ENCODE results near the gene BHMT. TPM values are rescaled to one million over a fixed set of nuclear protein-coding genes. Genes with fewer than 3 reads are reported as not detected.
"Not testable (repeated sequence)": the region's sequence is repeated elsewhere in the genome, so short reads cannot be mapped to it uniquely, and the experiment has no call there.

BHMT gene
- total RNA-seq, 1 experiment from 2014 or later = not detected

DNA sequence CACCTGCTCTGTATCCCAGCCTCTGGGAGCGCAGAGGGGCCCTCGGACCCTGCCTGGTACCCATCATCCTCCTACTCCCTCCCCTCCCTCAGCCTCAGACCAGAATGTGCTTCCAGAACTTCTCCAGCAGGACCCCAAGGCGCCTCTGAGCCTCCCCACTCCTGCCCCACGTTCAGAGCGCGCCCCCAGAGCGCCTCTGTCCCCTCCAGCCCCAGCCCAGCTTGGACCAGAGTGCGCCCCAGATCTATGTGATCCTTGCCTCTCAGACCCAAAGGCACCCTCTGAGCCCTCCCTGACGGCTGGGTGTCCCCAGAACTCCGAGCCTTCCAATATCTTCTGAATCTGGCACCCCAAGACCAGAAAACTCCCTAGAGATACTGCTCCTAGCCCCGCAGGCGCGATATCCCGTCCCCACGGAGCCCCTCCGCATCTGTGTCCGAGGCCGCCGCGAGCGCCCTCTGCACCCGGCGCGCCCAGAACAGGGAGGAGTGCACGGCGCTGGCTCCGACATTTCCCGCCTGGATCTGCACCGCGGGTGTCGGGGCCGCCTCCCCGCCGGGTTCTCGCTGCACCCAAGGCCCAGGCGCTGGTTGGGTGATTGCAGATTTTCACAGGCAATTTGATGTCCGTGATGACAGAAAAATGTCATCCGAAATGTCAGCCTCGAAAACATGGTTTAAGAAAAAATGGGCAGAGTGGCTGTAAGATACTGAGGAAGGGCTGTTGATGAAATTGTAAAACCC is 522 bp downstream of the BHMT start:
- no peak for DNase-seq (ENCODE audit: low read depth)

DNA sequence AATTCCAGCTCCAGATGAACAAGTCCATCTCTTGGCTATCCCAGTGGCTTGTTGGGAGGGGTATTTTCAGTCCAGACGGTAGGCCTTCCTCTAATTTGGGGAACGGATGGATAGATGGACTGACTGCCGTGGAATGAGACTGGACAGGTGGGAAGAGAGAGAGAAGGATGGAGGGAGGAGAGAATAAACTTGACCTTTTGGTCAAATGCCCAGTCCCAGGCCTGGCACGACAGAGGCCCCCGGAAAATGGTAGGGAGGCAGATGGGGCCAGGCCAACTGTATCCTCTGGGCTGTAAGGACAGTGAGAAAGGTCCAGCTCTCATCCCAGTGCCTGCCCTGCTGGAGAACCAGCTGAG is 1.1 kb downstream of the BHMT start:
- no peak for DNase-seq (ENCODE audit: low read depth)

DNA sequence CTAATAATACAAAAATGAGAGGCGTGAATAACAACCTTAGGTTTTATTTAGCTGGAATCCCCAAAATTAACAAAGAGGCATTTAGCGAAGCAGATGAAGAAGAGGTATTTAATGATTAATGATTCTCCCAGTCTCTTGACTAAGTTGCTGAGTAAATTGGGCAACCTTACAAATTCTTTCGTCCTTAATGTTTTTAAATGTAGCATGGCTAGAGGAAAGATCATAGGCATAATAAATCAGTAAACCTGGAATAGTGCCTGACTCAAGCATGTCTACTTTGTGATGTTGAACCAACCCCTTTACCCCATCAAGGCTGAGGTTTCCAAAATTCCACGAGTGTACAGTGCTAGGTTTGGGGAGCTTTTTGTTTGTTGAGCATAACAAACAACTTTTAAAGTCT is 7.9 kb downstream of the BHMT start:
- no peak for DNase-seq (ENCODE audit: low read depth)

DNA sequence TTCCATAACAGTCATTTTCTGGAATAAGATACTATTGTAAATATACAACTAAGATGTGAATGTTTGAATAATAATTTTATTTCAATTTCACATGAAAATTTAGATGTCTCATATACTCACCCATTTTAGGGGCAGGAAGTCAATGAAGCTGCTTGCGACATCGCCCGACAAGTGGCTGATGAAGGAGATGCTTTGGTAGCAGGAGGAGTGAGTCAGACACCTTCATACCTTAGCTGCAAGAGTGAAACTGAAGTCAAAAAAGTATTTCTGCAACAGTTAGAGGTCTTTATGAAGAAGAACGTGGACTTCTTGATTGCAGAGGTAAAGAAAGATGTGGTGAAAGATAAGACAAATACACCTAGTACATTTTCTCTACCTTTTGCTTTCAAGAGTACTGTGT is 8.6 kb downstream of the BHMT start:
- no peak for DNase-seq (ENCODE audit: low read depth)

DNA sequence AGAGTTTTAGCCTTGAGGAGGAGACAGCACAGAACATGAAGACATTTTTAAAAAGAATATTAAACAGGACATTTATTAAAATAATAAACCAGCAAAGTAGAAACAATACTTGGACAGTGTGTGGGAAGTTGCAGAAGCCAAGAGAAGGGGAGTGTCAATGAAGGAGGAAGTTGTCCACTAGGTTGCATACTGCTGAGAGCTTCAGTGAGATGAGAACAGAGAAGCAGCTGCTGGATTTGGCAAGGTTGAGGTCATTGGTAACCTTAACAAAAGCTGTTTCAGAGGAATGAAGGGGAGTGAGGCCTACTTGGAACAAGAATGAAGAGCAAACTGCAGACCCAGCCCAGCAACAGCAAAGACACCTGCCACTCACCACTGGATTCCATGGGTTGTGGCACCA is 11.4 kb downstream of the BHMT start:
- no peak for DNase-seq (ENCODE audit: low read depth)

DNA sequence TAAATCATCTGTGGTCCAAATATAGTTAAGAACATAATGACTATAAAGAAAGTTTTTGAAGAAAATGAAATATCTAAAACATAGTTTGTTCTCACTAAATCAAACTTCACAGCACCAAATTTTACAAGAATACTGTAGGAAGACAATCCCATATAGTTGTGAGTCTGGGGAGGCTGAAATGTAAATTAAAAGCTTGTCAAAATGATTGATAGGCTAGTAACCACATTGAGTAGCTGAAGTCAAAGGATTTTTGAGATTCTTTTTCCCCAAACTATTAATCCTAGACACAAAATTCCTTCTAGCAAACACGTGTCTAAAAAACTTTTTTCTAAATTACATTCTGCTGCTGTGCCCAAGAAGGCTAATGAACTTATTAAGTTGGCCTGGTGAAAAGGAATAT is 13.0 kb downstream of the BHMT start:
- no peak for DNase-seq (ENCODE audit: low read depth)

DNA sequence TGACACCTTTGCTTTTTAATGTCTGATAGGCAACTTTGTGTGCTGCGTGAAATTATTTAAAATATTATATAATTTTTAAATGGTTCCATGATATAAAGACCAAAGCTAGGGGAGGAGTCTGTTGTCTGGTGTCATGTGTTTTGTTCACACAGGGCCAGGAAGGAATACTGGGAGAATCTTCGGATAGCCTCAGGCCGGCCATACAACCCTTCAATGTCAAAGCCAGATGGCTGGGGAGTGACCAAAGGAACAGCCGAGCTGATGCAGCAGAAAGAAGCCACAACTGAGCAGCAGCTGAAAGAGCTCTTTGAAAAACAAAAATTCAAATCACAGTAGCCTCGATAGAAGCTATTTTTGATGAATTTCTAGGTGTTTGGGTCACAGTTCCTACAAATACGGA is 19.2 kb downstream of the BHMT start:
- DNase-seq (ENCODE audit: low read depth) = no peak

DNA sequence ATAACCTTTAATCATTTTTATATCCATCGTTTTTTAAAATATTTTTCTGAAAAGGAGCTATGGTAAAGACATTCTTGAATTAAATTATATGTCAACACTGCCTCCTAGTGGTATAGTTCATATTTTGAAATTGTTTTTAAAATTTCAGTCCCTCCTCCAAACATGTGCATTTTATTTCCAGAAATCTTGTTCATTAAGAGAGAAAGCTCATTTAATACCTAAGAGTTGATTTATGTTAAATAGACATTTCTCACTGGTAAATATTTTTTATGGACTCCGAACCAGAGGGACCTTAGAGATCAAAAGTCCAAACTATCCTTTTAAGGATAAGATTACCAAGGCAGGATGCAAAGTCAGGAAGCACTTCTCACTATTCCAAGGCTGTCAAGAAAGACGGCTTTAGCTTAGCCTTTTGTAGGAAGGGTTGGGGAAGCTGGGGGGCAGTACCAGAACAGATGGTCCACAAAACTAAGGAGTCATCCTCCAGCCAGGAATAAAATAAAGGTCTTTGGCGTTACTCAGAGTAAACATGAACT is 21.6 kb downstream of the BHMT start:
- DNase-seq (ENCODE audit: low read depth) = peak; percentile 47

DNA sequence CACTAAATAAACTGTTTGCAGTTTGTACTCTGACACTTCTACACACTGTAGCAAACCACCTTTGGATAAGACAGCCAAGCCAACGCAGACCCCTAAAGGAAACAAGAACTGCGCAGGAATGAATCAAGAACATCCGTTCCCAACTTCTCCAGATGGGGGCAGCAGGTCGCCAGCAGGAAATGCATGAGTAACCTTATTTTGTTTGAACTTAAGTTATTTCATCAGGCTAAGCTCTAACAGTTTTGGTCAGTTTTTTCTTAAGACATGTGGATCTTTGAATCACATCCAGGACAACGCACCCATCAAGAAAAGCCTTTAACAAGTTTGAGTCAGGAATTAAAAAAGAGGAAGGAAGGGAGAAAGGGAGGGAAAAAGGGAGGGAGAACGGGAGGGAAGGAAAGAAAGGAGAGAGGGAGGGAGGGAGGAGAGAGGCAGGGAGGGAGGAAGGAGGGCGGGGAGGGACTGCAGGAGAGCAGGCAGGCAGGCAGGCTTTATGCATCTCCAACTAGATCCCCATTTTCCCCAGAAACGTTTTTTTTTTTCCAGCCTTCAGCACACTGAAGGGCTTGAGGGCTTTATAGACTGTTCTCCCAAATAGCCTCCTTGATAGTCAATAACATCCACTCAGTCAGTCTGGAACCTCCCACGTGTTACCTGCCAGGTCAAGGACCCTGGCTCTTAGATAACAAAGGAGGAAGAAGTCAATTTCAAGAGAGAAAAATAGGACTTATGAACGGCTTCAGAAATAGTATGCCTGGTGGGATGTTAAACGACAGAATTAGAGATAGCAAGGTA is 22.2 kb downstream of the BHMT start:
- DNase-seq (ENCODE audit: low read depth) = peak; percentile 73

DNA sequence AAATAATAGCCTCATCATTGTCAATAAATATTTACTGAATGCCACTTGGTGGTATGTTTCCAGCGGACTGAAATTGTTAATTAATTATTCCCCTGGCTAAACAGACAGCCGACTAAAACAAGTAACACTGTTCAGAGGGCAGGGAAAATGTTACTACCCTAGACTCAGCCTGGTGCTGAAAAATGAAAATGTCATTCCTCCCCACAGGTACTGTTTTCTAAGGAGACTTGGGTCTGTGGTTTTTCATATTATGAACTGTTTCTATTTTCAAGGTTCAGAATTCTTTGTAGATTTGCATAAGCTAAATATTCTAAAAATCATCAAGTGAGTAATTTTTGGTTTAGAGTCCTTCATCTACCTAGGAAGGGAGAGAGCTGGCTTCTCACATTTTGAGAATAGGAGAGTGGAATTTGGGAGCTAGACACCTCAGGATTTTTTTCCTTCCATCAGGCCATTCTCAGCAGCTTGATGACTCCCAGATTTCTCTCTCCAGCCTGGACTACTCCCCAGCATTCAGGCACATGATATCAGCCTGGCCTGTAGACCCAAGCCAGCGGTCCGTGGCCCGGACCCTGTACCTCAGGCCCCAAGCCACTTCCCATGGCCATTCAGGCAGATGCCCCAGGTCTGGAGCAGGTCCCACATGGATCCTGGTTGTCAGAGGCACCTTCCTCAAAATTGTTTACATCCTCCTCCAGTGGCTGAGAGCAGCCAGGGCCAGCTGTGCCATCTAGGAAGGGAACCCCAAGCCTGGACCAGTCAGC is 24.4 kb downstream of the BHMT start:
- DNase-seq (ENCODE audit: low read depth) = no peak

DNA sequence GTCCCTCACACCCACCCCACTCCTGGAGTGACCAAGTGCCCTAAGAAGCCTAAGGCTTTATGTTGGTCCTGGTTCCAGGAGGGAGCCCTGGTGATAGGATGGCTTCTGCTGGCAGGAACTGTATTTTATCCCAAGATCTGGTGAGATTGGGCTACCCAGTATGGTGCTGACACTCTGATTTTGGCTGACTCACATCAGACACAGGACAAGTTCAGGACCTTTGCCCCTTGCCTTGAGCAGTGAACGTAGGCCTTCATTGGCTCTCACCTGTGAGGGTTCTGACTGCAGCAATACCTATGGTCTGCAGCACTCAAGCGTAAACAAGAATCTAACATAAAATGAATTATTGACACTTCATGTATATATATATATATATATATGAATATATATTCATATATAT is 25.0 kb downstream of the BHMT start:
- DNase-seq (ENCODE audit: low read depth) = no peak

DNA sequence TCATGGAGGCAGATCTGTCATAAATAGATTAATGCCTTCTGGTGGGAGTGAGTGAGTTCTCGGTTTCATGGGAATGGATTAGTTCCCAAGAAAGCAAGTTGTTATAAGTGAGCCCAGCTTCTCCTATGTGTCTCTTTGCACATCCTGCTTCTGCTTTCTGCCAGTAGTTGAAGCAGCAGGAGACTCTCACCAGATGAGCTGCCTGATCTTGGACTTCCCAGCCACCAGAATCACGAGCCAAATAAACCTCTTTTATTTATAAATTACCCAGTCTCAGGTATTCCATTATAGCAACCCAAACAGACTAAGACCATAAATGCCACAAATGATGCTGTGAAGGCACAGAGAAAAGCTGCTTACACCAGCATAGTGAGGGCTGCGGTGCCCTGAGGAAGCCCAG is 28.9 kb downstream of the BHMT start:
- no peak for DNase-seq (ENCODE audit: low read depth)

DNA sequence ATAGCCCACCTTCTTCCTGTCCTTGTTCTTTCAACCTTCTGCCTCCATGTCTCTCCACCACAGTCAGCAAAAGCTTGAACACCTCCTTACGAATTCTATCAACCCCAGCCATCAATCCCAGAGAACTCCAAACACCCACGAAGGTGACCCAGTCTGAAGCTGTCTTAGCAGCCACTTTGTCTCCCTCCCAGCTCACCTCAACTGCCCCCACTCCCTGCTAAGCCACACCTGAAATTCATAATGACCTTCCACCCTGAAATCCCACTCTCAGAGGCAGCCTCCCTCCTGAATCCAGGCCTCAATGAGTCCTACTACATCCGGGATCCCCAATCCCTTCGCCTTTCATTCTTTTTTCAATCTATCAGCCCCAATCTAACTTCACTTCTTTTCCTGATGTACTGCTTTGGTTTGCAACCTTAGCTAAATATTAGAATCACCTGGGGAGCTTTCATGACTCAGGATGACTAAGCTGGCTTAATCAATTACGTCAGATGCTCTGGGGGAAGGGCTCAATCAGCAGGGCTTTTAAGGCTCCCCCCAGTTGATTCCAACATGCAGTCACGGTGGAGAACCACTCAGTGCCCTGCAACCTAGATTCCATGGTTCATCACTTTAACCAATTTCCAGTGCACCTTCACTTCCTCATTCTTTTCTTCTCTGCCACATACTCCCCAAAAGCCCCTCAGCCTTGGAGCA is 32.2 kb downstream of the BHMT start:
- DNase-seq (ENCODE audit: low read depth) = no peak

DNA sequence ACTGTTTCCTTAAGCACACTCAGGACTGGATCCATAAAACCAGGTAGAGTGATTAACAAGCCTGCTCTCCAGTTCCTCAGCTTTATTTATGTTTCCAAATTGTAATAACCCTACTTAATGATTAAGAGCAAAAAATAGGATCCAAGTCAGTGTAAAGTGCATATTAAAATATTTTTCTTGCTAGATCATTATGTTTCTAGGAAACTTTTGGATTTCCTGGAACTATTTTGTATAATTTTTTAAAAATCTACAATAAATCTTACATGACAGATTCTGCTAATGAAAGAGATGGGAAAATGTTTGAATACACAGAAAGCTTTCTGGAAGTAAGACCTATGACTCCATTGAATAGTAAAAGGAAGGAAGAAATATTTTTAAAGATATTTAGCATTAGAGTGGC is 35.5 kb downstream of the BHMT start:
- DNase-seq (ENCODE audit: low read depth) = no peak

DNA sequence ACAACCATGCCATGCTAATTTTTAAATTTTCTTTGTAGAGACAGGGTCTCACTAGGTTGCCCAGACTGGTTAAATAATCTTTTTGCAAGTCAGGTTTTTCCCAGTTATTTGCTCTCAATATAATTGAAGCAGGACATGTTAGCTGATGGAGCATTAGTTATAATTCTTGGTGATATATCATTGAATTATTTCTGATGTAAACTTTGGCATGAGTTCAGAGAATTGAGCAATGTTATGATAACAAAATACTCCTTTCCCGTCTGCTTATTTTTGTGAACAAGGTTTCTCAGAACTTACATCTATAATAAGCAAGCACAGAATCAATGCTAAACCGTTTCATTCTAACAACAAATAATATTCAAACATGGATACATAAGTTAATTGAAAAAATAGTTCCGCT is 37.8 kb downstream of the BHMT start:
- DNase-seq (ENCODE audit: low read depth) = no peak

DNA sequence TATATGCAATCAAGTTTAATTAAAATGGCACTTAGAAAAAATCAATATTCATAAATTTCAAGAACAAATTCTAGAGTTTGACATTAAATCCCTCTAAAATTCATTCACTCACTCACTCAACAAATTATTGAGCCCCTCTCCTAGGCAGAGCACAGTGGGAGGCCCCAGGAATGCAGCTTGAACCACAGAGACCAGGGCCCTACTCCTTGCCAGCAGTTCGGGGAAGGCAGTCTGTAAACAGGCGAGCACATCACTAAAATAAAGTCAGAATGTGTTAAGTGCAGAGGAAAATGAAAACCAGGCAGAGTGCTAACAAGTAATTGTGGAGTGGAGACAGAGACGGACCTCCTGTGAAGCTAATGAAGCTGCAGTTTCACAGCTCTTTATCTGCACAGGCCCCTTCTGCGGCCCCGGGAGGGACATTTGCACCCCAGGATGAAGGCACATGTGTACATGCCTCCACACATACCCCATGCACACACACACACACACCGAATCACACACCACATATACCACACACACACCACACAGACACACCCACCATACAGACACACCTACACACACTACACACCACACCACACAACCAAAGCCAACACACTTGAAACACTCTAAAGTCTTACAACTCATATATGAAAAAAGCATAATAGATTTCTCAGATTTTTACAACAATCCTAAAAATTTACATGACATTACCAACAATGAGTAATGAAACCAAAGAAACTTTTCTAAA is 40.5 kb downstream of the BHMT start:
- no peak for DNase-seq (ENCODE audit: low read depth)

DNA sequence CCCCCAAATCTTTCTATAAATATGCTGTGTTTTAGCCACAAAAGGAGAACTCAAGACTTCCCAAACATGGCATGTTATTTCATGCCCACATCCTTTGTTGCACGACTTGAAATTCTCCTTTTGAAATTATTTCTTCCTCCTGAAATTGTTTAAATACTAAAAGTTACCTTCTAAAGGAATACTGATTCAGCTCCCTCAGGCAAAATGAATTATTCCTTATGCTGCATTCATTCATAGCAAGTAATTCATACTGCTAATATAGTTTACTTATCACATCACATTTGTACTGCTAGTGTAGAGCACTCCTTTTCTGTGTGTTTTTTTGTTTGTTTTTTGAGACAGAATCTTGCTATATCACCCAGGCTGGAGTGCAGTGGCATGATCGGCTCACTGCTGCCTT is 45.7 kb downstream of the BHMT start:
- DNase-seq (ENCODE audit: low read depth) = no peak

DNA sequence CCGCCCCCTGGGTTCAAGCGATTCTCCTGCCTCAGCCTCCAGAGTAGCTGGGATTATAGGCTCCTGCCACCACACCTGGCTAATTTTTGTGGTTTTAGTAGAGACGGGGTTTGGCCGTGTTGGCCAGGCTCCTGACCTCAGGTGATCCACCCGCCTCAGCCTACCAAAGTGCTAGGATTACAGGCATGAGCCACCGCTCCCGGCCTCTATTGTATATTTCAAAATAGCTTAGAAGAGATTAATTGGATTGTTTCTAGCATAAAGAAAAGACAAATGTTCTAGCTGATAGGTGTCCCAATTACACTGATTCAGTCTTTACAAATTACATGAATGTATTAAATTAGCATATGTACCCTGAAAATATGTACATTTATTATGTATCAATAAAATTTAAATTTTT is 50.0 kb downstream of the BHMT start:
- DNase-seq (ENCODE audit: low read depth) = not testable (repeated sequence)

DNA sequence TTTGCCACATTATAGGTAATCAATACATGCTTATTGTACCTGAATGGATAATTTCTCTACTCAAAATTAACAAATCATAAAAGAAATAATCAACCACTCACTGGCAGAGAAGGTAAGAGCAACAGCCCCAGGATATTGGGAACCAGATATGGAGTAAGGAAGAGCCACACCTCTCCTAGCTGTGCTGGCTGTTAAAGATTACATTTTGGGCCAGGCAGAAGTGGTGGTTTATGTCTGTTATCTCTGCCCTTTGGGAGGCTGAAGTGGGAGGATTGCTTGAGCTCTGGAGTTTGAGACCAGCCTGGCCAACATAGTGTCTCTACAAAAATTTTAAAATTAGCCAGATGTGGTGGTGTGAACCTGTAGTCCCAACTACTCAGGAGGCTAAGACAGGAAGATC is 56.4 kb downstream of the BHMT start:
- DNase-seq (ENCODE audit: low read depth) = no peak

DNA sequence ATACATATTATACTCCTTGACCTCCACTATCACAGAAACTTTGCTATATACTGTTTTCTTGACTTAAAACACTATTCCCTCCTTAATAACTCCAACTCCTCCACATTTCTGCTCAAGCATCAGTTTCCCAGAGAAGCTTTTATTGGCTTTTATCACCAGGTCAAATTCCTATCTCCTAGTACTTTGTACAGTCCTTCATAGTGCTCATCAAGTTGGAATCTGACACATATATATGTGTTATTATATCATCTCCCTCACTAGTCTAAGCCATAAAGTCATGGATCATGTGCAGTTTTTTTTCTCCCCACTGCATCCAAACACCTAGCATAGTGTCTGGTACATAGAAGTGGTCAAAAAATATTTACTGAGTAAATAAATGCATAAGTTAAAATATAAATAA is 59.1 kb downstream of the BHMT start:
- DNase-seq (ENCODE audit: low read depth) = no peak

DNA sequence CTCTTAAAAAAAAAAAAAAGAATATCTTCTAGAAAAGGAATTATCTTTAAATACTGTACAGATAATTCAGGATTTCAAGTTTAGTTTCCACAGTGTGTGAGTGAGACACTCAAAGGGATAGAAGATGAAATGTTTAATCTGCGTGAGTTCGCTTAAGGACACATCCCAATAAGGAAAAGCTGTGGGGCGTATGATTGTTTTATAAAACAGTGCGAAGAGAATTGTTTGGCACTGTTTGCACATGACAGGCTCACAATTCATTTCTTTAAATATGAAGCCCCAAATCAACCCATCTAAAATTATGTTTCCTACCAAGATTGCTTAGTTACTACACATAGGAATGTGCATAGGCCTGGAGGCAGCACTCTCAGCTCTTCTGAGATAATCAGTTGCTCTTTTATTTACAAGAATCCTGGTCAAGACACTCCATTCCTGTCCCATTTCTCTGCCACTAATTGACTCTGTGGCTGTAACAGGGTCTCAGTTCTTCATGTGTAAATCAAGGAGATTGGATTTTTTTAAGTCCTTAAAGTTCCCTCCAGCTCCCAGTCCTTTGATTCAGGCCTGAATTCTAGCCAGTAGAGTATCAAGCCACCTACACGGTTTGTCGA is 60.1 kb downstream of the BHMT start:
- no peak for DNase-seq (ENCODE audit: low read depth)

Measured in LHCN-M2 (cell line).